ENCODE data around the gene RAPGEF6. TPM values are rescaled to one million over a fixed set of nuclear protein-coding genes. Genes with fewer than 3 reads are reported as not detected.

The RAPGEF6 gene, protein sequence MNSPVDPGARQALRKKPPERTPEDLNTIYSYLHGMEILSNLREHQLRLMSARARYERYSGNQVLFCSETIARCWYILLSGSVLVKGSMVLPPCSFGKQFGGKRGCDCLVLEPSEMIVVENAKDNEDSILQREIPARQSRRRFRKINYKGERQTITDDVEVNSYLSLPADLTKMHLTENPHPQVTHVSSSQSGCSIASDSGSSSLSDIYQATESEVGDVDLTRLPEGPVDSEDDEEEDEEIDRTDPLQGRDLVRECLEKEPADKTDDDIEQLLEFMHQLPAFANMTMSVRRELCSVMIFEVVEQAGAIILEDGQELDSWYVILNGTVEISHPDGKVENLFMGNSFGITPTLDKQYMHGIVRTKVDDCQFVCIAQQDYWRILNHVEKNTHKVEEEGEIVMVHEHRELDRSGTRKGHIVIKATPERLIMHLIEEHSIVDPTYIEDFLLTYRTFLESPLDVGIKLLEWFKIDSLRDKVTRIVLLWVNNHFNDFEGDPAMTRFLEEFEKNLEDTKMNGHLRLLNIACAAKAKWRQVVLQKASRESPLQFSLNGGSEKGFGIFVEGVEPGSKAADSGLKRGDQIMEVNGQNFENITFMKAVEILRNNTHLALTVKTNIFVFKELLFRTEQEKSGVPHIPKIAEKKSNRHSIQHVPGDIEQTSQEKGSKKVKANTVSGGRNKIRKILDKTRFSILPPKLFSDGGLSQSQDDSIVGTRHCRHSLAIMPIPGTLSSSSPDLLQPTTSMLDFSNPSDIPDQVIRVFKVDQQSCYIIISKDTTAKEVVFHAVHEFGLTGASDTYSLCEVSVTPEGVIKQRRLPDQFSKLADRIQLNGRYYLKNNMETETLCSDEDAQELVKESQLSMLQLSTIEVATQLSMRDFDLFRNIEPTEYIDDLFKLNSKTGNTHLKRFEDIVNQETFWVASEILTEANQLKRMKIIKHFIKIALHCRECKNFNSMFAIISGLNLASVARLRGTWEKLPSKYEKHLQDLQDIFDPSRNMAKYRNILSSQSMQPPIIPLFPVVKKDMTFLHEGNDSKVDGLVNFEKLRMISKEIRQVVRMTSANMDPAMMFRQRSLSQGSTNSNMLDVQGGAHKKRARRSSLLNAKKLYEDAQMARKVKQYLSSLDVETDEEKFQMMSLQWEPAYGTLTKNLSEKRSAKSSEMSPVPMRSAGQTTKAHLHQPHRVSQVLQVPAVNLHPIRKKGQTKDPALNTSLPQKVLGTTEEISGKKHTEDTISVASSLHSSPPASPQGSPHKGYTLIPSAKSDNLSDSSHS (N-terminal part only)
- total RNA-seq (10 to 100 TPM in 8 of 9 donors, 1 to 10 TPM in 1; 8.3 to 33.8 (median 19.2) TPM), polyA plus RNA-seq (10 to 100 TPM in 1 of 3 donors, 1 to 10 TPM in 2; 2.5 to 10.5 (median 4.6) TPM)
- long read RNA-seq, donor 1 = 0 reads
- long read RNA-seq, donor 2, full-length matches to known transcripts = 1 of 1 reads
- long read RNA-seq, donor 2, partial matches to known transcripts = 0 of 1 reads
- long read RNA-seq, donor 2, other reads (novel, unspliced or antisense) = 0 of 1 reads
- long read RNA-seq, donor 3, full-length matches to known transcripts = 2 of 2 reads
- long read RNA-seq, donor 3, partial matches to known transcripts = 0 of 2 reads
- long read RNA-seq, donor 3, other reads (novel, unspliced or antisense) = 0 of 2 reads
- long read RNA-seq, donor 4, partial matches to known transcripts = 1 of 1 reads
- long read RNA-seq, donor 4, other reads (novel, unspliced or antisense) = 0 of 1 reads
- long read RNA-seq, donor 5, full-length matches to known transcripts = 1 of 2 reads
- long read RNA-seq, donor 5, partial matches to known transcripts = 1 of 2 reads
- long read RNA-seq, donor 5, other reads (novel, unspliced or antisense) = 0 of 2 reads
- long read RNA-seq, donor 6, partial matches to known transcripts = 1 of 1 reads
- long read RNA-seq, donor 6, other reads (novel, unspliced or antisense) = 0 of 1 reads
- long read RNA-seq, donor 7, partial matches to known transcripts = 0 of 1 reads
- long read RNA-seq, donor 7, other reads (novel, unspliced or antisense) = 0 of 1 reads
- long read RNA-seq, donor 8 = 0 reads
- long read RNA-seq, donor 9 = 0 reads
- long read RNA-seq, donor 10 = 0 reads

DNA sequence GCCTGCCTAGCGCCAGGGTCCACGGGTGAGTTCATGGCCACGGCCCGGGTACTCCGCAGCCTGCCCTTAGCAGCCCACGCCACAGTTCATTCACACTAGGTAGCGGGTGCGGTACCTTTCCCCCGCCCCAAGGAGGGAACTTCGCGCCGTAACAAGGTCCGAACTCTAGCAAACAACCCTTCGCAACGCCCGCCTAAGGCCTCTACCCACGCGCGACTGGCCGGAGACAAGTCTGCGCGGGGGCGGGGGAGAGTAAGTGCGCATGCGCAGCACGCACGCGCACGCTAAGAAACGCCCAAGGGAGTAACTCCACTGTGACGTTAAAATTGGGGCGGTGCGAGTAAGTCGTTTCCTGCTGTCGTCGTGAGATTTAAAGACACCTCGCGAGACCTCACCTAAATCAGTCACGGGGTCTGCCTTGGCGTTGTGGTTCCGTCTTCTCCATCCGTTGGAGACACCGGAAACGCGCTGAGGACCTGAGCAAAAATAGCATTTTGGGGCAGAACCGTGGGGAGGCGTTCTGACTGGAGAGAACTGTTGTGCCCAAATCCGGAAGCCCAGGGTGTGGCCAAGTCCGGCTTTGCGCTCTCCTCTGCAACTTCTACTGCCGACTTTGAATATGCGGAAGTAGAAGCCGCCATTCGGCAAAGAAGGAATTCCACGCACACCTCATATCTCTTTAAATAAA lies at the start of gene RAPGEF6:
Gene RAPGEF6 (minus strand): TSS at position 234 of the 688 bp plus-strand sequence. CDS start 199 bp downstream, at position 35.
- TF ChIP-seq, protein P1, sequence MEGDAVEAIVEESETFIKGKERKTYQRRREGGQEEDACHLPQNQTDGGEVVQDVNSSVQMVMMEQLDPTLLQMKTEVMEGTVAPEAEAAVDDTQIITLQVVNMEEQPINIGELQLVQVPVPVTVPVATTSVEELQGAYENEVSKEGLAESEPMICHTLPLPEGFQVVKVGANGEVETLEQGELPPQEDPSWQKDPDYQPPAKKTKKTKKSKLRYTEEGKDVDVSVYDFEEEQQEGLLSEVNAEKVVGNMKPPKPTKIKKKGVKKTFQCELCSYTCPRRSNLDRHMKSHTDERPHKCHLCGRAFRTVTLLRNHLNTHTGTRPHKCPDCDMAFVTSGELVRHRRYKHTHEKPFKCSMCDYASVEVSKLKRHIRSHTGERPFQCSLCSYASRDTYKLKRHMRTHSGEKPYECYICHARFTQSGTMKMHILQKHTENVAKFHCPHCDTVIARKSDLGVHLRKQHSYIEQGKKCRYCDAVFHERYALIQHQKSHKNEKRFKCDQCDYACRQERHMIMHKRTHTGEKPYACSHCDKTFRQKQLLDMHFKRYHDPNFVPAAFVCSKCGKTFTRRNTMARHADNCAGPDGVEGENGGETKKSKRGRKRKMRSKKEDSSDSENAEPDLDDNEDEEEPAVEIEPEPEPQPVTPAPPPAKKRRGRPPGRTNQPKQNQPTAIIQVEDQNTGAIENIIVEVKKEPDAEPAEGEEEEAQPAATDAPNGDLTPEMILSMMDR (IDR thresholded peaks at IDR 0.05) = peak in 4 of 6 experiments; percentile 18 to 38 (median 26)
- peak; percentile 81 to 96 for TF ChIP-seq POLR2A (IDR thresholded peaks at IDR 0.05)
- Histone ChIP-seq H3K27me3 (no peaks in the 10 kb centered on the region), H3K9me3 (replicated peaks in 1 of 3) (no peaks in the 10 kb centered on the region), H3K4me1 (replicated peaks in 1 of 2) (peaks cover 13 to 38% of the 10 kb centered on the region in 2 donors), H3K36me3 (replicated peaks in 1 of 2) (no peaks in the 10 kb centered on the region), H3K4me3 (peak within 1 kb of the TSS; percentile 13 to 84 (median 73)), H3K27ac (peak within 1 kb of the TSS; percentile 88 to 99 (median 96))
- DNase-seq = peak; percentile 99 to 100 (median 99)
- 0 to 2% (median 0%) methylated on average over 25 to 55 of the region's 55 CpGs for WGBS, 4 donors
- intact Hi-C loops (cut with DNase I) = no loop called here

DNA sequence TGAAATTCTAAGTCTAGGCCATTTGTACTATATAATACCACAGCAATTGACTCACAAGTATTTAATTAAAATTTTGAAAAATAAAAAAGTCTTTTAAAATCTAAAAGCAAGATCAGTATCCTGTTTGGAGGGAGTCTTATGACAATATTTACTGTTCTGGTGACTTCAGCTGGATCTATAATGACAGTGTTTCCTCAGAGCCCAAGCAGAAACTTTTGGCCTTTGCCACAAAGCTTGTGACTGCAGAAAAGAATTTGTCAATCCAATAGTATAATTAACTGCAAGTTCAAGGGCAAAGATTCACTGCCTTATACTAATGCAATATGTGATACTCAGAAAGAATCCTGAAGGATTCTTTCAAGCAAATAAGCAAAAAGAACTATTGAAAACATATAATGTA lies 49.6 kb upstream of the RAPGEF6 start:
- peak in 1 of 7 donors; percentile 45 for DNase-seq
- no peak overlapping the region for H3K4me3 ChIP-seq
- H3K36me3 ChIP-seq (replicated peaks in 1 of 2) = peaks cover 0 to 3% of the 10 kb centered on the region in 2 donors
- intact Hi-C loops (cut with DNase I) = no loop called here
- H3K27ac ChIP-seq = no peak overlapping the region
- H3K9me3 ChIP-seq (replicated peaks in 1 of 3) = no peaks in the 10 kb centered on the region
- H3K4me1 ChIP-seq (replicated peaks in 1 of 2) = peaks cover 0 to 12% of the 10 kb centered on the region in 2 donors
- TF ChIP-seq, protein P1 (IDR thresholded peaks at IDR 0.05) = no peak
- TF ChIP-seq POLR2A (IDR thresholded peaks at IDR 0.05) = no peak
- no peaks in the 10 kb centered on the region for H3K27me3 ChIP-seq

DNA sequence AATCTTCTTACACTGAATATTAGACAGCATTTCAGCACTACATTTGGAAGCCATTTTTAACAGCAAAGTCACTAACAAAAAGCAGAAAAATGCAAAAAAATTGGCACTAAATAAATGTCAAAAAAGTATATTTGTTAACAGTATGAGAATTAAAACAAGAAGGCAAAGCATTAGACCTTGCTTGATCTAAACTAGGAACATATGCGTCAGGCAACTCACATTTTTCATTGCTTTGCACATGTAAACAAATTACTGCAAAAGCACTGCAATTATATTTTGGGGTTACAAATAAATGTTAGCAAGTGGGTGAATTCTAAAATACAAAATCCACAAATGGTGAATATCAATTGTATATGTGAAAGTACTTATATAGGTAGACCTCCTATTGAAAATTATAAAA lies 49.0 kb upstream of the RAPGEF6 start:
- H3K36me3 ChIP-seq (replicated peaks in 1 of 2) = no peaks in the 10 kb centered on the region
- H3K27ac ChIP-seq = no peak overlapping the region
- WGBS, 4 donors = 76 to 90% (median 86%) methylated on average over 1 of the region's 1 CpG
- H3K4me1 ChIP-seq (replicated peaks in 1 of 2) = peaks cover 0 to 12% of the 10 kb centered on the region in 2 donors
- no peaks in the 10 kb centered on the region for H3K9me3 ChIP-seq (replicated peaks in 1 of 3)
- TF ChIP-seq, protein P1 (IDR thresholded peaks at IDR 0.05) = no peak
- no peak for TF ChIP-seq POLR2A (IDR thresholded peaks at IDR 0.05)
- DNase-seq = no peak
- intact Hi-C loops (cut with DNase I) = no loop called here
- no peak overlapping the region for H3K4me3 ChIP-seq
- H3K27me3 ChIP-seq = no peaks in the 10 kb centered on the region

Measured in adrenal gland (tissue), 19 donors.